ENCODE data around the gene MAPK14. TPM values are rescaled to one million over a fixed set of nuclear protein-coding genes. Genes with fewer than 3 reads are reported as not detected.

MAPK14 gene
- total and polyA plus RNA-seq, 2 donors (not counting 3 experiments of a cell fraction or from before 2014, with no cell fraction given): 33.3 to 54.1 TPM

DNA sequence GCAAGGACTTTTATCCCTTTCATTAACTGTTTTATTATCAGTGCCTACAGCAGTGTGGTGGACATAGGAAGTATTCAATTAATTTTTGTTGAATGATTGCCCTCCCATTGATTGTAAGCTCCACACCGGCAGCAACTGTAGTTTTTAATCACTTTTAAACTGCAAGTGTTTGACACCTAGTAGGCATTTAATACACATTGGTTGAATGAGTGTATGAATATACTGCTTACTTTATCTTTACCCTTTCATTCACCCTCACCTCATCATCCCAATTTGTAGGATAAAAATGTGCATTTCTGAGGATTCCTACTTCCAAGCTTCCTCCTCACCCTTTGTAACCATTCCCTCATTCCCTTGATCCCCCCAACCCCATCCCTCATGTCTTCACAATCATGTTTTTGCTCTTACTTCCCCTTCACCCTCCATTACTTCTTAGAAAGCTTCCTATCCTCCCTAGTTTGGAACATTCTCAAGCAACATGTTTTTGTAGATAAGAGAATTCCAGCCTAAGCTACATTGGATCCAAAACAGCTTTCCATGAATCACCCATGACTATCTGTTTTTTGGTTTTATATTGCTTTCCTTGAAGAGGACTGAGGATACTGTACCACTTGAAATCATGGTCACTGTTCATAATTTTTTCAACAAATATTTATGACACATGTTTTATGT lies 2.2 kb upstream of the MAPK14 start:
- Histone ChIP-seq H3K9ac (replicated peaks; ENCODE audit: extremely low read depth, insufficient read depth, low read length) (no peak overlapping the region), H4K20me1 (replicated peaks; ENCODE audit: control insufficient read depth, extremely low read depth, insufficient read depth, low read length) (no peaks in the 10 kb centered on the region), H3K4me3 (replicated peaks in 1 of 3; ENCODE audit: insufficient read depth in 1 of 3, low read depth in 1 of 3, low read length in 3 of 3) (no peak overlapping the region), H2AFZ (ENCODE audit: low read depth, low read length) (no peak overlapping the region), H3K9me1 (replicated peaks; ENCODE audit: control insufficient read depth, extremely low read depth, insufficient read depth, low read length) (no peaks in the 10 kb centered on the region), H3K27ac (ENCODE audit: insufficient read depth, low read depth, low read length) (peak overlapping the region; percentile 48), H3K9me3 (replicated peaks; ENCODE audit: control insufficient read depth, insufficient read depth, low read length) (no peaks in the 10 kb centered on the region), H3K4me2 (ENCODE audit: insufficient read depth, low read length) (peak overlapping the region; percentile 73), H3K27me3 (ENCODE audit: control insufficient read depth in 2 of 2, insufficient read depth in 2 of 2, low read length in 2 of 2) (no peaks in the 10 kb centered on the region), H3K79me2 (ENCODE audit: control insufficient read depth, insufficient read depth, low read length) (peaks cover 25% of the 10 kb centered on the region), H3K4me1 (ENCODE audit: control insufficient read depth, extremely low read depth, insufficient read depth, low read length) (peaks cover 18% of the 10 kb centered on the region), H3K36me3 (ENCODE audit: control insufficient read depth in 2 of 2, extremely low read depth in 1 of 2, insufficient read depth in 2 of 2, low read length in 2 of 2) (no peaks in the 10 kb centered on the region)
- dilution Hi-C loops (cut with MboI; ENCODE audit: extremely low pct_ligation_motif_present, low sequenced_read_pairs): no loop called here
- POLR2A ChIA-PET: no interaction called here
- no peak for FAIRE-seq
- peak; percentile 85 for DNase-seq (ENCODE audit: low read depth, low spot score)
- TF ChIP-seq POLR2A (IDR thresholded peaks at IDR 0.05; ENCODE audit: low read depth, low read length): no peak
- TF ChIP-seq EZH2 (IDR thresholded peaks at IDR 0.05; ENCODE audit: borderline replicate concordance, low read depth, low read length, severe bottlenecking): no peak
- TF ChIP-seq FOS (IDR thresholded peaks at IDR 0.05; ENCODE audit: borderline replicate concordance, insufficient read depth, low read length): peak; percentile 29
- TF ChIP-seq, protein P1, sequence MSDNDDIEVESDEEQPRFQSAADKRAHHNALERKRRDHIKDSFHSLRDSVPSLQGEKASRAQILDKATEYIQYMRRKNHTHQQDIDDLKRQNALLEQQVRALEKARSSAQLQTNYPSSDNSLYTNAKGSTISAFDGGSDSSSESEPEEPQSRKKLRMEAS (IDR thresholded peaks at IDR 0.05; ENCODE audit: insufficient read depth, insufficient read length): no peak
- peak; percentile 69 for TF ChIP-seq GATA2 (IDR thresholded peaks at IDR 0.05; ENCODE audit: insufficient read depth, insufficient read length, low read depth, low read length)
- TF ChIP-seq POLR2AphosphoS5 (IDR thresholded peaks at IDR 0.05; ENCODE audit: insufficient read depth, low read depth, low read length): peak; percentile 24
- peak; percentile 23 for TF ChIP-seq JUN (IDR thresholded peaks at IDR 0.05; ENCODE audit: borderline replicate concordance, insufficient read depth, insufficient read length, low read depth)
- TF ChIP-seq, protein P2, sequence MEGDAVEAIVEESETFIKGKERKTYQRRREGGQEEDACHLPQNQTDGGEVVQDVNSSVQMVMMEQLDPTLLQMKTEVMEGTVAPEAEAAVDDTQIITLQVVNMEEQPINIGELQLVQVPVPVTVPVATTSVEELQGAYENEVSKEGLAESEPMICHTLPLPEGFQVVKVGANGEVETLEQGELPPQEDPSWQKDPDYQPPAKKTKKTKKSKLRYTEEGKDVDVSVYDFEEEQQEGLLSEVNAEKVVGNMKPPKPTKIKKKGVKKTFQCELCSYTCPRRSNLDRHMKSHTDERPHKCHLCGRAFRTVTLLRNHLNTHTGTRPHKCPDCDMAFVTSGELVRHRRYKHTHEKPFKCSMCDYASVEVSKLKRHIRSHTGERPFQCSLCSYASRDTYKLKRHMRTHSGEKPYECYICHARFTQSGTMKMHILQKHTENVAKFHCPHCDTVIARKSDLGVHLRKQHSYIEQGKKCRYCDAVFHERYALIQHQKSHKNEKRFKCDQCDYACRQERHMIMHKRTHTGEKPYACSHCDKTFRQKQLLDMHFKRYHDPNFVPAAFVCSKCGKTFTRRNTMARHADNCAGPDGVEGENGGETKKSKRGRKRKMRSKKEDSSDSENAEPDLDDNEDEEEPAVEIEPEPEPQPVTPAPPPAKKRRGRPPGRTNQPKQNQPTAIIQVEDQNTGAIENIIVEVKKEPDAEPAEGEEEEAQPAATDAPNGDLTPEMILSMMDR (IDR thresholded peaks at IDR 0.05; ENCODE audit: extremely low read depth in 1 of 2, insufficient read depth in 1 of 2, low read depth in 1 of 2, low read length in 2 of 2): no peak
- TF ChIP-seq MYC (IDR thresholded peaks at IDR 0.05; ENCODE audit: low read depth, low read length): no peak
- BruUV-seq (replicated peaks): no TSS peak
- CTCF ChIA-PET: interaction anchor here (0.6 to 5.6 kb wide), 7 partner anchors 10 to 316 kb away, joined by 3 to 155 read pairs (median 4); no protein-coding TSS in a partner anchor
- intact Hi-C loops (cut with micrococcal nuclease): no loop called here
